HG02973 (cell line): ENCODE results near the gene OR52L1.
"Not testable (repeated sequence)": the region's sequence is repeated elsewhere in the genome, so short reads cannot be mapped to it uniquely, and the experiment has no call there.

Experiments
- ATAC-seq: cut with Tn5 transposase; IDR thresholded peaks from one replicate; pipeline ENCODE4 v1.9.1; 2021; ENCODE audit warnings: moderate library complexity; ENCODE audit not compliant: unreplicated experiment

OR52L1 gene

DNA sequence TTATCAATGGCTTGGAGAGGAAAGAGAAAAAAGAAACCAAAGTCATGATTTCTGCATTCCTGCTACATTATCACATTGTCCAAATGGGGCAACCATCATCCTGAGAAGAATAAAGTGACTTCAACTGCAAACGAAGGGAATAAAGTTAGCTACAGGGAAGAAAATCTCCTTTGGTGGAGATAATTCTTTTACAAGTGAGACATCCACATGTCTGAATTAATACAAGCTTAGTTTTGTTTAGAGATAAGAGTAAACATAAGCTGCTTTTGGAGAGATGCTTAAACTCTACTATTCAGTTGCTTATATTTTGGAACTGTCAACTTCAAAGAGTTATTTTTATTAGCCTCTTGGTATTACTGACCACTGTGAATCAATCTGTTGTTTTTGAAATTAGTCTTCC is at the start of gene OR52L1:
Gene OR52L1, minus strand, starts transcription at position 101 of the 400 bp plus-strand sequence. Its CDS starts 55 bp downstream, at position 46.
- no peak for ATAC-seq

DNA sequence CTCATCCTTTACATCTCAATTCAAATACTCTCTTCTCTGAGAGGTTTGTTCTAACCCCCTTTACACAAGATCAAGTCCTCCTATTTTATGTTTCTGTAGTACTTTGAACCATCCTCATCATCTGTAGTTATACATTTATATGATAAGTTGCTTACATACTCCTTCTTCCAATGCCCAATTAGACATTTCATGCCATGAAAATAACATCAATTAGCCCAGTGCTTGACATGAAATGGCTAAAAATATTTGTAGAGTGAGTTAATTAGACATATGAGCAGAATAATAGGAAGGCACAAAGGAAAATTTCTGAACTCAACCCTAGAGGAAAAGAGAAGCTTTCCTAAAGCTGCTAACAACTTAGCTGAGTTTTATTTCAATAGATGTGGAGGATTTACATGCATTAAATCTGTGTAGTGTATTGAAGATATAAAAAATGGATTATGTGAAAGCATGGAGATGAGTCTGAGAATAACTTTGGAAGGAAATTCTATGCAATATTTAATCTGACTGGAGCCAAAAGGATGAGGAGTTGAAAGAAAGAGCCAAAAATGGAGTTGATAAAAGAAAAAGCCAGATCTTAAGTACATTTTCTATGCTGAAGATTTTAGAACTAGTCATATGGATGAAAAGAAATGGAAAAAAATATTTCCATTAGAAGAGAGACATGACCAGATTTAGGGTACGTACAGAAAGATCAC is 44.1 kb upstream of the OR52L1 start, which contains the start of gene OR56A1:
Gene OR56A1, minus strand, starts transcription at position 51 of the 698 bp plus-strand sequence. CDS start 3,066 bp downstream, outside the sequence.
- ATAC-seq: no peak

DNA sequence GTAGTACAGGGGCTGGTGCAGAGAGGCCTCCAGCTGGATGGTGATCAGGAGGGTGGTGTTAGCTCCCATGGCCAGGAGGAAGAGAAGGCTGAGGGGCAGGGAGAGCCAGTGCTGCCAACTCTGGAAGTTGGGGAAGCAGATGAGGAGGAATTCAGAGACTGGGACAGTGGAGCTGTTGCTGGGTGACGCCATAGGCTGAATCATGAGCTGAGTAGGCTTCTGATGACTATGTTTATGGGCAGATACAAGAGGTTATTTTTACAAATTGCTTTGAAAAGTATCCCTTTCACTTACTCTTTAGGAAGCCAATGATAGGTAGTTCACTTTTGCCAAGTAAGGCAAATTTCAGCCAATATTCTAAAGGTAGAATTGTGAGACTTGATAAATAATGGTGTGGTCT is 40.7 kb upstream of the OR52L1 start:
- no peak for ATAC-seq

DNA sequence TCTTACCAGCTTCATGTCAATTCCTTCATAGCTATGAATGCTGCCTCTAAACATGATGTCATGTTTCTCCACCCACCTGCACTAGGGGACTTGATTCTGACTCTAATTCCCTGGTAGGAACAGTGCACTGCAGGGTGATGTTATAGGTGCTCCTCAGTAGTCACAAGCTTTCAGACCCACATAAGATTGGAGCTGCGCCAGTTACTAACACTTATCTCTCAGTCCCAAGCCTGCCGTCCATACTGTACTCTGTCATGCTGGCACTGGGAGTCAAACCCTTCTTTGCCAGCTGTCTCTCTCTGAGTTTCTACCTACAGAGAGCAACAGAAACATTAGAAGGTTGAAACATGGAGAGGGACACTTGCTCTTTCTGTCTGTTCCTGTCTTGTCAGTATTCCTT is 38.3 kb upstream of the OR52L1 start:
- ATAC-seq: no peak

DNA sequence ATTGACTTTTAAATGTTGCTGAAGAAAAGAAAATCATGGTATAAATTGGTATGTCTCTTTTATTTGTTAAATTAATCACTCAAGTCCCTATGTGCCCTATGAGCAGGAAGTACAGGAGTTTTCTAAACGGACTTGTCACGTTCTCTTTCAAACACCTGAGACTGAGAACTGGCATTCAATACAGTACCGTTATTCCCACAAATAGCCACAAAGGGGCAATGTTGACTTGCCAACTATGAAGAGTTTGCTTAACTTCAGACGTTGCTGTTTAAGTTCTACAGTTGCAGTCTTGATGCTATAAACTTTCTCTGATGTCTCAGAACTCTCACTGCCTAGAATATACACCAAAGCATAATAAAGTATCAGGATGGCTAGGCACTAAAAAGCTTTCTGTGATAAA is 36.2 kb upstream of the OR52L1 start:
- no peak for ATAC-seq

DNA sequence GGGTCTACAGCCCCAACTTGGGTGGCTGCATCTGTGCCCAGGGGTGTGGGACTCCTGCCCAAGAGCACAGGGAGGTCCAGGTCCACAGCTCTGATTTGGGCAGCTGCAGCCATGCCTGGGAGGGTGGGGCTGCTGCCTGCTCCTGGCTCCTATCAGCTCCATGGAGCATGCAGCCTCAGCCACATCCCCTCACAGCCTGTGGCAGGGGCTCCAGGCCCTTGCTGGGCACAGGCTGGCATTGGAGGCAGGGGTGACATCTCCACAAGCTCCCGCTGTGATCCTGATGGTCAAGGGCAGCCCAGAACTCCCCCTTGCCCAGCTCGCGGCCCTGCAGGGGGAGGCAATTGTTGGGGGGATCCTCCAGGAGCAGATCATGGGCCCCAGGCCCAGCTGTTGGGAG is 26.3 kb upstream of the OR52L1 start:
- ATAC-seq: no peak

DNA sequence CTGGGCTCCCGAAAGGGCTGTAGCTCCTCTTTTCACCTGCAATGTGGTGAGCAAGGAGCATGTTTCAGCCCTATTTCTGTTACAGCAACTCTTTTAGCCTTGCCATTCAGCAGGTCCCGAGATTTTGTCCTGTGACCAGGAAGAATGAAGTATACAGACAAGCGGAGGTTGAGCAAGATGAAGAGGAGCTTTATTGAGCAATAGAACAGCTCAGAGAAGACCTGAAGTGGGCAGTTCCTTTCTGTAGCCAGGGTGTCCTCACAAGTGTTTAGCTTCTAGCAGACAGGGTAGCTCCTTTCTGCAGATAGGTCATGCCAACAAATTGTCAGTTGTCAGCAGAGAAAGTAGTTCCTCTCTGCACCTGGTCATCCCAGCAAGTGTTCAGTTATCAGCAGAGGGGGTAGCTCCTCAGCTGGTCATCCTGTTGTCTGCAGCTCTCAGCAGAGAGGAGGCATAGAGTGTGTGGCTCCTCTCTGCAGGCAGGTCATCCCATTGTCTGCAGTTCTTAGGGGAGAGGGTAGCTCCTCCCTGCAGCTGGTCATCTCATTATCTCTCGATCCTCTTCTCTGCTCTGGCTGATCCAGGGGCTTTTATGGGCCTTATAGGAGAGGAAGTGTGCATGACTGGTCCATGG is 25.4 kb upstream of the OR52L1 start:
- ATAC-seq: no peak

DNA sequence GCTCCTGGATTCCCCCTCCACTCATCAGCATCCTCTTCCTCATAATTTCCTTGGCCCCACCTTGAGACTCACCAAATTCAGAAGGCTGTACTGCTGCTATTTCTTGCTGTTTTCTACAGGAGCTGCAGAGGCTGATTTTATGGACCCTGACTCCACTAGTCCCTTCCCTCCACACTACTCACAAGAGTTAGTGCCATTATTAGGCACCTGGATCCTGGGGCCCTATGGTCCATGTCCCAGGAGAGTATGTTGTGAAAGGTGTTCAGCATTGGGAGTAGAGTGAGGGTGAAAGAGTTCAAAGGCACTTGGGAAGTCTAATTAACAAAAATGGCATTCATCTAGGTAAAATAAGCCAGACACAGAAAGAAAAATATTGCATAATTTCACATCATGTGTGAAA is 20.1 kb upstream of the OR52L1 start, which contains the start of gene OR56A4:
Gene OR56A4, minus strand, starts transcription at position 101 of the 400 bp plus-strand sequence. CDS start 3,954 bp downstream, outside the sequence.
- no peak for ATAC-seq

DNA sequence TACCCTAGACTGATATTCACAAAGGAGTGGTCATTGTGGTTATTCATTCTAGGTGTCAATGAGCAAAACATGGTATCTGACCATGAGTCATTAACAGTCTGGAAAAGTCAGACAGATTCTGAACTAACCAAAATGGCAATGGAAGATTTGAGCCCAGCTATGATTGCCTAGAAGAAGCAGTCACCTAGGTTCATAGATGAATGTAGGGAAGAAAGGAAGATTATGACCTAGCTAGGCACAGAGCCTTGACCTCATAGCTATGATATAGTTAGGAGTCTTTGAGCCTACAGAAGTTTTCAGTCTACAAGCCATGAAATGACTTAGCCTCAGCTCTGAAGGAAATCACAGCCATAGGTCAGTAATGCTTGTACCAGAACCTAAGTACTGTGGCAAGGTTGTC is 19.6 kb upstream of the OR52L1 start:
- no peak for ATAC-seq

DNA sequence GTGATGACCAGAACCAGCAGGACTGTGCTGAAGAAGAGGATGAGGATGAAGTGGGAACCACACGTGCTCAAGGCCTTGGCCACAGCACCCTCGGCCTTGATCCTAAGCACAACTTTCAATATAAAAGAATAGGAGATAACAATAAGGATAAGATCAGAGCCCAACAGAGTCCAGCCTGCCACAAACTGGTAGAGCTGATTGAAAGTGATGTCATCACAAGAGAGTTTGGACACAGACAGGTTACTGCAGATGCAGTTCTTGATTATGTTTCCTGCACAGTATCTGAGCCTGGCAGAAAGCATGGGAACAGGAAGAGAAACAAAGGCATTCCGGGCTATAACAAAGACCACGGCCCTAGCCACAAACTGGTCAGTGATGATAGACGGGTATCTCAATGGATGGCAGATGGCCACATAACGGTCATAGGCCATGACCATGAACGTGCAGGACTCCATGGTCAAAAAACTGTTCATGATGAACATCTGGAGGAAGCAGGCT is 15.5 kb upstream of the OR52L1 start:
- no peak for ATAC-seq

DNA sequence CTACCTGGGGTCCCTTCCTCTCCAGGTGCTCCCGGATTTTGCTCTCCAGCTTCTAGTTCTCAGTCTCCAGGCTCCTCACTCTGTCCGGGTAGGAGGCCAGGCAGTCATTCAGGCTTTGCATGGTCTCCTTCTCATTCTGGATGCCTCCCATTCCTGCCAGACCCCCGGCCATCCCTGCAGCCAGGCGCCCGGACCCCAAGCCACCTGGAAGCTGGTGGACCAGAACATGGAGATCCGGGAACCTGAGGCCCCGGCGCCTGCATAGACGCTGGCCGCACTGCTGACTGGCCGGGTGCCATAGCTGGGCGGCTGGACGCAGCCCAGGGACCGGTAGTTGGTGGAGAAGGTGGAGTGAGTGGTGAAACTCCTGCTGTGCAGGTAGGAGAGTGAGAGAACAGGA is 8.0 kb upstream of the OR52L1 start:
- ATAC-seq: no peak

DNA sequence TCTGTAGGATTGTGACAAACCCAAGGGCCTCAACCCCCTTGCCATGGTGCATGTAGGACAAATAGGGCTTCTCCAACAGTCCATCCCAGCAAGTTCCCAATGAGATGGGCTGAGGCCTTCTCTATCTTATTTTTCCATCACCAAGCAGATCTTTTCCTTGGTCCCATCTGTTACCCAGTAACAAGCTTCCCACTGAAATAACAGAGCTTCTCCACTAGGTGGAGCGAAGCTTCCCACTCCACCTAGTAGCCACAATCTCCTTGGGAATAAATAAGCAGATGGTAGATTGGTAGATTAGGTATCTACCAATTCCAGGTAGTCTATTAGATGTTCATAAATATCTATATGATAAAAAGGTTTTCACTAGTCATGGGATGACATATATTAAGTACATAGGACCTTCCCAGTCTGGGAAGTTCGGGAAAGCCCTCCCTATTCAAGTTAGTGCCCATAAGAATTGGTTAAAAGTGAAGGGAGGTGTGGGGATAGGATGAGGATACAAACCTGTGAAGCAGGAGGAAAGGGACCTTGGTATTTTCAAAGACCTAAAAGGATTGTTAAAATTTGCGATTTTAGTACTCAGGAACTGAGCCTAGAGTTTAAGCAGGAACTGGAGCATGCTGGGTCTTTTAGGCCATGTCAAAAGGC is 5.9 kb upstream of the OR52L1 start:
- ATAC-seq: no peak

DNA sequence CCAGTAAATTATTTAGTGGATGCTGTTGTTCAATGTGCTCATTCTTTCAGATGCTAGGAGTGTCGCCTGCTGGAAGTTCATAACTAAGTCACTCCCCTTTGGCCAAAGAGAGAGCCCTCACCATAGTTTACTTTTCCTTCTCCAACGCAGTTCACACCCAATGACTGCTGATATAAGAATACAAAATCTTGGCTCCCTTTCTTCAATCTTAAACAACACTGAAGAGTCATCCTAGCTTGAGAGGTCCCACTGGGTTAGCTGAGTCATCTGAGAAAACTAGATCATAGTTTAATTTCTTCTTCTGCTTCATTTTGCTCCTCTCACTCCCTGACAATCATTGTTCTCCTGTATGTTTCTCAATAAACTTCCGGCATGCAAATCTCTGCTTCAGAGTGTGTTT is 5.4 kb upstream of the OR52L1 start:
- ATAC-seq: no peak

DNA sequence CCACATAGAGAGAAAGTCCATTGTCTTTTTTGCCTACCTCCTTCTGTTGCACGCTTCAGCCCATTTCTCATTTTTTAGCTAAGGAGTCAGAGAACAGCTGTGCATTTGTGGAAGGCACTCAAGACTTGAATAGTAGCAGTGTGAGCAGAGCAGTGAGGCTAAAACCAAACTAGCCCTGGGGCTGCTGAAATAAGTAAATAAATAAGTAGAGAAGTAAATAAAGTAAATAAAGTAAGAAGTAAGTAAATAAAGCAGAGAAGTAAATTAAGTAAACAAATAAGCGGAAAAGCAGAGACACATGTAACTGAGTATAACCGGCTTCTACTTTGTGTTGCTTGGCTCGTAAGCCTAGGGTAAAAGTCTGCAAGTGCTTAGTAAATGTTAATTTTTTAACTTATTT is 2.4 kb upstream of the OR52L1 start:
- no peak for ATAC-seq

DNA sequence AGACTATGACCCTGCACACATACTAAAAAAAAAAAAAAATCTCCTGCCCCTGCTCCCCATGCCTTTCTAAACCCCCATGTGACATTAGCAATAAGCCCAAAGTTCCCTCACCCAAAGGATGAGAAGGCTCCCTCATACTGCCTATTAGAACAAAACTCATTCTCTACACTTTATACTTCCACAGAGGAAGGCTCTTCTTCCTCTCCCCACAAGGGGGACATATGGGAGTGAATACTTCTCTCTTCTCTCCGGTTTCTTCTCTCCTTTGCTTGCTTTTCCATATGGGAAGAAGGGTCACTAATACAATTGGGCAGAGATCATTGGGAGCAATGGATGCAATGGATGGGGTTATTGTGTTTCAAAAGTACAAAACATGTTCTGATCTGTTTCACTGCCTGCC is 3.3 kb downstream of the OR52L1 start:
- ATAC-seq: no peak

DNA sequence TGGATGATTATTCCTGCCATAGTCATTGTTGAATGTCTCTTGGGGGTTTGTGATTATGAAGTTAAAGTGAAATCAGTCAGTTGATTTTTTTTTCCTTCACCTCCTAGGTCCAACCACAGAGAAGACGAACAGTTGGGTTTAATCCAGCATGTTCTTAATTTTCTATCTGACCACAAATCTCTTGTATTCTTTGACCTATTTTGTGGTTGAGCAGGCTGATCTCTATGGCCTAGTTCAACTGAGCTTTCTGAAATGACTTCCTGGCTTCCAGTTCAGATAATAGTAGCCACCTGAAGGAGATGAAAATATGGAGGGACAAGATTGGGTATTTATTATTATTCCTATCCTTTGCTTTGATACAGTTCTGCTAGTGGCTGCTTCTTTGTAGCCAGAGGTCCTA is 13.3 kb downstream of the OR52L1 start:
- no peak for ATAC-seq

DNA sequence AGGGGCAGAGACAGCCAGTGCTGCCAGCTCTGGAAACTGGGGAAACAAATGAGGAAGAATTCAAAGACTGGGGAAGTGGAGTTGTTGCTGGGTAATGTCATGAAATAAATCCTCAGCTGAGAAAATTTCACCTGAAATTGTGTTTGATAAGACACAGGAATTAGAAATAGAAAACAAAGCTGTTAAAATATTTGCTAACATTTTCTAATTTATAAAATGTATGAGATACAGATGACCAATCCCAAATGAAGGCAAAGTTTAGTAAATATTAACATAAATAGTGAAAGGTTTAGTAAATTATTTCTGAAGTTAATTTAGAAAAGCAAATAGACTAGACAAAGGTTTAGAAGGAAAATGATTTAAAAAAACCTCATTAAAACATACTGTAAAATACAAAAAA is 18.4 kb downstream of the OR52L1 start, which contains the start of gene OR56A5:
Gene OR56A5, minus strand, starts transcription at position 101 of the 400 bp plus-strand sequence. Its CDS starts 0 bp downstream, at position 101.
- ATAC-seq: no peak

DNA sequence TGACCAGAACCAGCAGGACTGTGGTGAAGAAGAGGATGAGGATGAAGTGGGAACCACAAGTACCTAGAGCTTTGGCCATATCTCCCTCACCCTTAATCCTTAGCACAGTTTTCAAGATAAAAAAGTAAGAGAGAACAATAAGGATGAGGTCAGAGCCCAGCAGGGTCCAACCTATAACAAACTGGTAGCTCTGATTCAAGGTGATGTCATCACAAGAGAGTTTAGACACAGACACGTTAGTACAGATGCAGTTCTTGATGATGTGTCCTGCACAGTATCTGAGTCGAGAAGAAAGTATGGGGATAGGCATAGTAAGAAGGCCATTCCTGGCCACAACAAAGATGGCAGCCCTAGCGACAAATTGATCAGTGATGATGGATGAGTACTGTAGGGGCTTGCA is 19.1 kb downstream of the OR52L1 start:
- ATAC-seq: no peak

DNA sequence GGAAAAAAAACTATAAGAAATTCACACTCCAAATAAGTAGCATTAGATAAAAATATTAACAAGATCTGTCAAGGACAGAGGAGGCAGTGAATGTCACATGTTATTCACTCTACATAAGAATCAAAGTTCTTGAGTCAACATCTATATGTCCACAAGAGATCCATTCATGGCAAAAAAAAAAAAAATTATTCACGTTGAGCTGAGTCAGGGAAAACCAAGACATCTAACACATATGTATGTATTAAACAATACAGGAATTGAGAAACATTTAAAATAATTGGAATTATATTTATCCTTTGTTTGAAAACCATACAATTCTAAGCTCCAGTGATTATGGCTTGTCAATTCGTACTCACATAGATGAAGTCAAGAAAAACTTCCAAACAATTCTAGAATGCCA is 19.8 kb downstream of the OR52L1 start:
- ATAC-seq: no peak

DNA sequence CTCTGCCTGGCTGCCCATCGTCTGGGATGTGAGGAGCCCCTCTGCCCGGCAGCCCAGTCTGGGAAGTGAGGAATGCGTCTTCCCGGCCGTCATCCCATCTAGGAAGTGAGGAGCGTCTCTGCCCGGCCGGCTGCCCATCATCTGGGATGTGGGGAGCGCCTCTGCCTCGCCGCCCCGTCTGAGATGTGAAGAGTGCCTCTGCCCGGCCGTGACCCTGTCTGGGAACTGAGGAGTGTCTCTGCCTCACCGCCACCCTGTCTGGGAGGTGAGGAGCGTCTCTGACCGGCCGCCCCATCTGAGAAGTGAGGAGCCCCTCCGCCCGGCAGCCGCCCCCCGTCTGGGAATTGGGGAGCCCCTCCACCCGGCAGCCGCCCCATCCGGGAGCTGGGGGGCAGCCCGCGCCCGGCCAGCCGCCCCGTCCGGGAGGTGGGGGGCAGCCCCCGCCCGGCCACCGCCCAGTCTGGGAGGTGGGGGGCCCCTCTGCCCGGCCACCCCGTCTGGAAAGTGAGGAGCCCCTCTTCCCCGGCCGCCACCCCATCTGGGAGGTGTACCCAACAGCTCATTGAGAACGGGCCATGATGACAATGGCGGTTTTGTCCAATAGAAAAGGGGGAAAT is 26.0 kb downstream of the OR52L1 start:
- ATAC-seq: not testable (repeated sequence)

DNA sequence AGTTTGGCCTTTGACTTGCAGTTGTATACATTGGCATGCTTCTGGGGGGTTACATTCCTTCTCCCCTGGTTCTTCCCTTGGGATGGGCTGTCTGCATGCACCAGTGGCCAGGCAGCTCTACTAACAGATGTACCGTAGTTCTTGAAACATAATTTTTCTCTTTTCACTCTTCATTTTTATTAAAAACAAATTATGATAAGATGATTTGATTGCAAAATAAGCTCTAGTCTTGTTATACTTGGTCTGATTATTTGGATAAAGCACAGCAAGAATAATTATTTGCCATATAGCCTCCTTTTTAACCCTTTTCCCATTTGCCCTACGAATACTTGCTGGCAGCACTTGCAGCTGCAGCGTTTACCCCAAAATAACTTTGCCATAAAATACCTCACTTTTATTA is 31.2 kb downstream of the OR52L1 start:
- no peak for ATAC-seq
